RWPE1 (cell line): Measurements from ENCODE around the gene CKMT1A.
"Not testable (repeated sequence)": the region's sequence is repeated elsewhere in the genome, so short reads cannot be mapped to it uniquely, and the experiment has no call there.

ENCODE experiments used
- CTCF ChIA-PET: fragments of 350-600 bp; sonication (Branson Sonifier 250); formaldehyde crosslinking; extraction: SDS; loops from one replicate; lab custom pipeline; 2021; lab: Yijun Ruan, JAX
- POLR2A ChIA-PET: fragments of 400-600 bp; formaldehyde crosslinking; extraction: SDS; loops from one replicate; lab custom pipeline; 2020; ENCODE audit warnings: antibody characterized with exemption; ENCODE audit not compliant: low non-redundant PET; lab: Yijun Ruan, JAX
- DNase-seq: peaks from one replicate; pipeline ENCODE4 v3.0.0; 2012; ENCODE audit warnings: low spot score
- H3K27ac ChIP-seq: fragments of 450-650 bp; 2 replicates; pipeline ENCODE4 v1.5.1; 2017
- TF ChIP-seq, protein P1 (sequence below): fragments of 450-650 bp; conservative IDR thresholded peaks from 2 replicates; pipeline ENCODE4 v1.5.1; 2017; ENCODE audit warnings: low read depth, mild to moderate bottlenecking

Gene CKMT1A

DNA sequence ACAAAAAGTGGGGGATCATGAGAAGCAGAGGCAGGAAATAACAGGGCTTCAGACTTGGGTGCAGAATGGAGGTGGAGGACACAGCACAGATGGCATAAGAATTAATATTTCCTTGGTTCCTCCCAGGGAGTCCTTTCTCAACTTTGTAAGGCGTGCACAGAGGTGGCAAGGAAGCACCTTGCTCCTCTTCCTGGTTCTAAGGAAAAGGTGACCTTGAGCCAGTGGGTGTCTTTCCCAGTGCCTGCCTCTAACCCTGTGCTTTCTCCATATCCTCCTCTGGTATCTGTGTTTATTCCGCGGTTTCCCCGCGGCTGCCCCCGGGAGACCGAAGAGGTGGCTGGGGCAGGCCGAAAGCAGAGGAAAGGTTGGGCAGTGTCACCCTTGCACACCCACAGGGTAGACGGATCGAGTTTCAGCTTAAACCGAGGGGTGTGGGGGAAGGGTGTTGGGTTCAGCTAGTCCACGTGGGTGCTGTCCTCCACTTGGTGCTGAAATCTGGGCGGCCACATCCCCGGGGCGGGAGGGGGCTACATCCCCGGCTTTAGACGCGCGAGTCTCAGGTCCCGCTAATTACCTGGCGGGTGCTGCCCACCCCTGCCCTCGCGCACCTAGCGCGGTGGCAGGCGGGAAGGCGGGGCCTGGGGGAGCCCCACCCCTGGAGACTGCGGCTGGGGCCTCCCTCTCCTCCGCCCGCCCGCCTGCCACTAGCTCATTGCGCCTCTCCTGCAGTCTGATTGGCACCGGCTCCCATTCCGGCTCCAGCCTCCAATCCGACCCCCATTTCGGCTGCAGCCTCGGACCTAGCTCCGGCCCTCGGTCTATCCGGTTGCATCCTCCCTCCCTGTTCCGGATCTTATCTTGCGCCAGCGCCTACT is at the start of gene CKMT1A:
TSS of gene CKMT1A (plus strand) at position 712 of the 875 bp plus-strand sequence. CDS start 192 bp downstream, outside the sequence.
- DNase-seq, H3K27ac ChIP-seq, POLR2A ChIA-PET, CTCF ChIA-PET: not testable (repeated sequence)

DNA sequence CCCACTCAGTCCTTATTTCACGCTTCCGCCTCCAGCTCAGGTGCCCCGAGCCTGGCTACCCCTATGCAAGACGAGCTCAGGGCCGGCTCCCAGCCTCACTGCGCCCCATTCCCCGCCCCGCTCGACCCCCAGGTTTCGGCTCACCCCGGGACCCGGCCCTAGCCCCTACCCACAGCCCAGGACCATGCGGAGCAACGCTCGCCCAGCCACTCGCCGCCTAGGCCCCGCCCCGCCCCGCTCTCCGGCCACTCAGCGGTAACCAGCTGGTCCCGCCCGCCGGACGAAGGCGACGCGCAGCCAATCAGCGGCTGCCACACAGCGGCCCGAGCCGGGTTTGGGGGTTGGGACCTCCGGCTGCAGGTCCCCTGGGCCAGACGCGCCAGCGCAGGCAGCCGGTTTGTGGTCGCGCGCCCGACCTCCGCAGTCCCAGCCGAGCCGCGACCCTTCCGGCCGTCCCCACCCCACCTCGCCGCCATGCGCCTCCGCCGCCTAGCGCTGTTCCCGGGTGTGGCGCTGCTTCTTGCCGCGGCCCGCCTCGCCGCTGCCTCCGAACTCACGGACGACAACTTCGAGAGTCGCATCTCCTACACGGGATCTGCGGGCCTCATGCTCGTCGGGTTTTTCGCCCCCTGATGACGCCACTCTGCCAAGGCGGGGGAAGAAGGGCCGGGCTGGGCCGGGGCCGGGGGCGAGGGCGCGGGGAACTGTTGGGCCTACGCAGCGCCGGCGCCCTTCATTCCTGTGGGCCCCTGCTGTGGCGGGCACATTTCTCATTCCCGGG is 44.8 kb upstream of the CKMT1A start, which contains the start of gene CATSPER2:
TSS of gene CATSPER2 (minus strand) at position 196 of the 781 bp plus-strand sequence. CDS start 783 bp downstream, outside the sequence.
- ChIA-PET POLR2A (no interaction called here), CTCF (no interaction called here)
- TF ChIP-seq, protein P1, sequence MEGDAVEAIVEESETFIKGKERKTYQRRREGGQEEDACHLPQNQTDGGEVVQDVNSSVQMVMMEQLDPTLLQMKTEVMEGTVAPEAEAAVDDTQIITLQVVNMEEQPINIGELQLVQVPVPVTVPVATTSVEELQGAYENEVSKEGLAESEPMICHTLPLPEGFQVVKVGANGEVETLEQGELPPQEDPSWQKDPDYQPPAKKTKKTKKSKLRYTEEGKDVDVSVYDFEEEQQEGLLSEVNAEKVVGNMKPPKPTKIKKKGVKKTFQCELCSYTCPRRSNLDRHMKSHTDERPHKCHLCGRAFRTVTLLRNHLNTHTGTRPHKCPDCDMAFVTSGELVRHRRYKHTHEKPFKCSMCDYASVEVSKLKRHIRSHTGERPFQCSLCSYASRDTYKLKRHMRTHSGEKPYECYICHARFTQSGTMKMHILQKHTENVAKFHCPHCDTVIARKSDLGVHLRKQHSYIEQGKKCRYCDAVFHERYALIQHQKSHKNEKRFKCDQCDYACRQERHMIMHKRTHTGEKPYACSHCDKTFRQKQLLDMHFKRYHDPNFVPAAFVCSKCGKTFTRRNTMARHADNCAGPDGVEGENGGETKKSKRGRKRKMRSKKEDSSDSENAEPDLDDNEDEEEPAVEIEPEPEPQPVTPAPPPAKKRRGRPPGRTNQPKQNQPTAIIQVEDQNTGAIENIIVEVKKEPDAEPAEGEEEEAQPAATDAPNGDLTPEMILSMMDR = no peak
- no peak within 1 kb of the TSS for H3K27ac ChIP-seq
- no peak for DNase-seq

DNA sequence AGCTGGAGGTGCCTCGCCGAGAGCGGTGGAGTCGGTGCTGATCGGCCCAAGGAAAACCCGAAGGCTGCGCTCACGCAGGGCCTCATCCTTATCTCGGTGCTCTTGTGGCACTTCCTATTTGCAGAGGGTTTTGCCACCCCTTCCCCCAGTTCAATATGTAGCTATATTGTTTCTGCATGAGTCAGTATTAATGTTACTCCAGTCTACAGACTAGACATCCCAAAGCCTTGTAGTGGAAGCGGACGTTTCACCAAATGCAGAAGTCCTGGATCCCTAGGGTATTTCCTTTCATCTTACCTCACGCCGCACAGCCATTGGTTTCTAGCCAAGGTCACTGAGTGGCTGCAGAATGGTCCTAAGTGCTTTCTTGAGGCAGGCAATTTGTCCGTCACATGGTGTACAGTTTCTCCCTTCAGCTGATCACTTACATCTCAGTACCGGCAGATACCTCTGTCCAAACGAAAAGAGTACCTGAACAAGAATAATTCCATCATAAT is 44.2 kb upstream of the CKMT1A start:
- DNase-seq, CTCF ChIA-PET: not testable (repeated sequence)

GRCh38 chr15:43659727-43660126 is 33.9 kb upstream of the CKMT1A start:
- POLR2A ChIA-PET, DNase-seq, CTCF ChIA-PET, H3K27ac ChIP-seq: not testable (repeated sequence)

More for the DNA sequence above, 44.2 kb upstream of the CKMT1A start:
- H3K27ac ChIP-seq, POLR2A ChIA-PET: not testable (repeated sequence)

DNA sequence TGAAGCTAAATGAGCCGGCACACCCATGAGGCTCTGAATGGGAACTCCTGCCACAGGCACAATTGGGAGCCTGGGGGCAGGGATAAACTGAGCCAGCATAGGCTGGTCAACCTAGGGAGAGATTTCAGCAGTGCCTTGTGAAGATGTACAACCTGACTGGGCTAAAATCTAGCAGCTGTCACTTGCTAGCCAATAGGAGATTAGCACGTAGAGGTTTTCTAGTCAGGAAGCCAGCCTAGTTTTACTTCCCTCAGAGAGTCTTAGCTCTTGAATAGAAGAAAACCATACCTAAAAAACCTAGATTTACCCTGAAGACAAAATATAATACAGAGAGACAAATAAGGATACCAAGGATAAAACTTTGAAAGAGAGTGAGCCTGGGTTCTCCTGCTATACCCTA is 31.4 kb upstream of the CKMT1A start:
- DNase-seq, CTCF ChIA-PET: not testable (repeated sequence)

GRCh38 chr15:43663333-43663732 is 30.3 kb upstream of the CKMT1A start:
- H3K27ac ChIP-seq, POLR2A ChIA-PET, DNase-seq, CTCF ChIA-PET: not testable (repeated sequence)

More for the DNA sequence above, 31.4 kb upstream of the CKMT1A start:
- H3K27ac ChIP-seq, POLR2A ChIA-PET: not testable (repeated sequence)

DNA sequence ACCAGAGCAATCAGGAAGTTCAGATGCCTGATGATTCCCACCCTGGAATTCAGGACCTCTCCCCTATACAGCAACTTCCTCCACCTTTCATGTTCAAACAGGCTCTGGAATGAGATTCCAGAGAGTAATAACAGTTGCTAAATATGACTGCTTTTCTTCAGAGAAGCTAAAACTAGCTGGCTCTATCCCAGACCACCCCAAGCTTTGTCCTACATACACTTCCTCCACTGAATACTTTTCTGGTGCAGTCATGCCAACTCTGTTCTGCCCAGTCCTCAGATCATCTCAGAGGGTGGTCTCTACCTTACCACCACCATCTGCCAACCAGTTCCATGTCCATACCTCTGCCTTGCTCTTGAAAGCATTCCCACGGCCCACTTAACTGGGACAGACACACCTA is 27.5 kb upstream of the CKMT1A start:
- H3K27ac ChIP-seq, POLR2A ChIA-PET, CTCF ChIA-PET, DNase-seq: not testable (repeated sequence)

DNA sequence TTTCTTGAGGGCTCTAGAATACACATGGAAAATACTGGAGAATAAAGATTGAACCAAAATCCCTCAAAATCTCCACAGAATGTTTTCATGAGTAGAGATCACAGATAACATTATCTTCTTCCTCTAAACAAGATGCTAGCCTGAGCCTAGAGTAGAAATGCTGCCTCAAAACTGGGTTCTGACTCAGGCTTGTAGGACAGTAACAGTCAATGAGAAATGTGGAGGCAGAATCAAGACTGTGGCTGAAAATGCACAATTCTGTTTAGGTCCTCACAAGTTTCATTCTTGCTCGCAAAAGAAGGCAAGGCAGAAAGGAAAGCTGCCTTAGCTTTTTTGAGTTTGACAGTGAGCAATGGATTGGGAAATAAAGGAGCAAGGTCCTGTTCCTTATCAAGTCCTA is 19.5 kb upstream of the CKMT1A start:
- POLR2A ChIA-PET, CTCF ChIA-PET, DNase-seq, H3K27ac ChIP-seq: not testable (repeated sequence)

DNA sequence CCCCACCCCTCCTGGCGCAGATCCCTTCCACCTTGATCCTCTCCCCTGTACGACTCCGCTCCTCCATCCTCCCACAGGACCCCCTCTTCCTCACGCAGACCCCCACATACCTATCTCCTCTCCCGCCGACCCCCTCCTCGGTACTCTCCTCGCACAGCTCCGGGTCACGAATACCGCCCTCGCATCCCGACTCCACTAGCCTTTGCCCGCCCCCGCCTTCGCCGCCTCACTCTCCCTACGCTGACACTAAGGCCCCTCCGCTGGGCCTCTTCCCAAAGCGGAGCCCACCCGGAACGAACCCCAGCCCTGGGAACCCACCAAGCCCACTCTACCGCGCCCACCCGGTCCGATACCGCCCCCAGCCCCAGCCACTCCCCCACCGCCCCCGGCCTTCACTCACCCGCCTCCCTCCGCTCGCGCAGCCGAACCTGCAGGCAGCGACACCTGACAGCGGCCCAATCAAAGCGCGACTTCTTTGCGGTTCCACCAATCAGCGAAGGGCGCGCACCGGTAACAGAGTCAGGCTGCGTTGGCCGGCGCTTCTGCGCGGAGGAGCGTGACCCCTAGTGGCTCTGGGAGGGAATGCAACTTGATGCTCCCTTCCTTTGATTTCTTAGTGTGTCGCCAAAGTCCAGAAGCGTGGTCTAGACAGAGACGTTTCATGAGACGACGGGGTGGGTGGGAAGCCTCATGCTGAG is 3.9 kb upstream of the CKMT1A start:
- DNase-seq, H3K27ac ChIP-seq, CTCF ChIA-PET, POLR2A ChIA-PET: not testable (repeated sequence)

- DNase-seq, CTCF ChIA-PET, H3K27ac ChIP-seq, POLR2A ChIA-PET: not testable (repeated sequence)
Measured at GRCh38 chr15:43692679-43693078, 980 bp upstream of the CKMT1A start.

DNA sequence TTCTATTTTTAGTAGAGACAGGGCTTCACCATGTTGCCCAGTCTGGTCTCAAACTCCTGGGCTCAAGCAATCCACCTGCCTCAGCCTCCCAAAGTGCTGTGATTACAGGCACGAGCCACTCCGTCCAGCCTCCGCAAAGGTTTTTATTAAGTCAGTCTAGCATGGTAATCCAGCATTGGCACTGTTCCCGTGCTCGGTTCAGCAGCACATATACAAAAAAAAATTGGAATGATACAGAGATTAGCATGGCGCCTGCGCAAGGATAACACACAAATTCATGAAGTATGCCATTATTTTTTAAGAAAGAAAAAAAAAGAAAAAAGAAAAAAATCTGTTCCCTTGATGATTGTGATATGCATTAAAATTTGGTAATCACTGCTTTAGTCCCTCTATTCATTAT is 8.5 kb downstream of the CKMT1A start:
- TF ChIP-seq, protein P1 = no peak
- no peak for DNase-seq
- ChIA-PET POLR2A (no interaction called here), CTCF (interaction anchor here (0.6 kb wide), 1 partner anchor 267 kb away, joined by 3 read pairs; no protein-coding TSS in a partner anchor)
- no peak overlapping the region for H3K27ac ChIP-seq
